Smooth muscle cell (in vitro differentiated cells): Measurements from ENCODE around the gene MMEL1. TPM values are rescaled to one million over a fixed set of nuclear protein-coding genes. Genes with fewer than 3 reads are reported as not detected.

Experiments
- DNase-seq: peaks from one replicate; lab custom pipeline; 2025; ENCODE audit not compliant: unreplicated experiment; lab: John Stamatoyannopoulos, UW
- H2AFZ ChIP-seq: fragments of 200-600 bp; sonication (generic); 2 replicates; pipeline ENCODE4 v1.6.0; 2016; ENCODE audit warnings: antibody characterized with exemption, low read depth, mild to moderate bottlenecking
- H3F3A ChIP-seq: fragments of 200-600 bp; sonication (generic); 2 replicates; pipeline ENCODE4 v1.6.0; 2017; ENCODE audit warnings: antibody characterized with exemption, low read depth
- H3K27ac ChIP-seq: fragments of 200-600 bp; sonication (generic); 2 replicates; pipeline ENCODE4 v1.5.1; 2016; ENCODE audit warnings: low read depth, mild to moderate bottlenecking
- H3K27me3 ChIP-seq: fragments of 200-600 bp; sonication (generic); 2 replicates; pipeline ENCODE4 v1.6.1; 2016; ENCODE audit warnings: low read depth, mild to moderate bottlenecking
- H3K36me3 ChIP-seq: fragments of 200-600 bp; sonication (generic); 2 replicates; pipeline ENCODE4 v1.5.1; 2016; ENCODE audit warnings: low read depth
- H3K4me1 ChIP-seq: fragments of 200-600 bp; sonication (generic); 2 replicates; pipeline ENCODE4 v1.5.1; 2016; ENCODE audit warnings: low read depth
- H3K4me2 ChIP-seq: fragments of 200-600 bp; sonication (generic); 2 replicates; pipeline ENCODE4 v1.6.0; 2016; ENCODE audit warnings: mild to moderate bottlenecking
- H3K4me3 ChIP-seq: fragments of 200-600 bp; sonication (generic); 2 replicates; pipeline ENCODE4 v1.5.1; 2016; ENCODE audit warnings: mild to moderate bottlenecking
- H3K79me2 ChIP-seq: fragments of 200-600 bp; sonication (generic); 2 replicates; pipeline ENCODE4 v1.6.0; 2016; ENCODE audit warnings: low read depth, mild to moderate bottlenecking
- H3K9ac ChIP-seq: fragments of 200-600 bp; sonication (generic); 2 replicates; pipeline ENCODE4 v1.6.0; 2016; ENCODE audit warnings: low read depth
- H3K9me3 ChIP-seq: fragments of 200-600 bp; sonication (generic); replicated peaks from 2 replicates; pipeline ENCODE4 v1.5.1; 2016; ENCODE audit warnings: low read depth
- H4K20me1 ChIP-seq: fragments of 200-600 bp; sonication (generic); 2 replicates; pipeline ENCODE4 v1.6.0; 2016; ENCODE audit warnings: low read depth
- CTCF ChIP-seq: fragments of 200-600 bp; sonication (generic); IDR thresholded peaks from 2 replicates; pipeline ENCODE4 v1.5.1; 2017; ENCODE audit warnings: borderline replicate concordance, mild to moderate bottlenecking, antibody characterized with exemption; ENCODE audit not compliant: insufficient read depth, poor library complexity, severe bottlenecking
- WGBS: methylation state at CpG from one replicate; pipeline ENCODE4 v1.1.7; 2016; ENCODE audit warnings: low lambda C conversion rate; 5-methylcytosine and 5-hydroxymethylcytosine counted together
- polyA plus RNA-seq: library from polyadenylated mRNA; unstranded; fragments of >200 nt; fragmentation: Nextera tagmentation; extraction: Ambion mirVana; gene quantifications from 2 replicates; pipeline ENCODE4 v1.2.1, GENCODE V29; 2016
- total RNA-seq: library from RNA; depleted of rRNA; stranded (reverse); fragments of >200 nt; gene quantifications from 2 replicates; pipeline ENCODE4 v1.2.3, GENCODE V29; 2014

Gene MMEL1
- total and polyA plus RNA-seq, 2 experiments from 2014 or later = 3.4 TPM; not detected in 1

- peak overlapping the region; percentile 85 for H3K4me3 ChIP-seq
- TF ChIP-seq CTCF = no peak
Measured at GRCh38 chr1:2642560-2643413, 10.0 kb upstream of the MMEL1 start.

GRCh38 chr1:2642131-2642559 is 9.3 kb upstream of the MMEL1 start:
- 50% methylated on average over 11 of the region's 11 CpGs for WGBS
- Histone ChIP-seq H3K4me1 (peaks cover 8% of the 10 kb centered on the region), H3K9ac (peak overlapping the region; percentile 68), H2AFZ (peak overlapping the region; percentile 97), H3K36me3 (no peaks in the 10 kb centered on the region), H3K4me2 (peak overlapping the region; percentile 100), H3K27me3 (no peaks in the 10 kb centered on the region), H3F3A (no peaks in the 10 kb centered on the region), H3K79me2 (no peaks in the 10 kb centered on the region), H3K9me3 (no peaks in the 10 kb centered on the region), H3K27ac (no peak overlapping the region), H4K20me1 (no peaks in the 10 kb centered on the region), H3K4me3 (peak overlapping the region; percentile 85)
- DNase-seq = no peak
- no peak for TF ChIP-seq CTCF

More at GRCh38 chr1:2642560-2643413, 10.0 kb upstream of the MMEL1 start:
- no peaks in the 10 kb centered on the region for H3K36me3 ChIP-seq
- DNase-seq = peak; percentile 72
- no peaks in the 10 kb centered on the region for H4K20me1 ChIP-seq
- H2AFZ ChIP-seq = peak overlapping the region; percentile 97
- peak overlapping the region; percentile 68 for H3K9ac ChIP-seq
- peaks cover 8% of the 10 kb centered on the region for H3K4me1 ChIP-seq
- no peaks in the 10 kb centered on the region for H3K79me2 ChIP-seq
- no peaks in the 10 kb centered on the region for H3K27me3 ChIP-seq
- under 1% methylated on average over 67 of the region's 84 CpGs for whole genome bisulfite sequencing
- H3K9me3 ChIP-seq = no peaks in the 10 kb centered on the region
- no peaks in the 10 kb centered on the region for H3F3A ChIP-seq
- peak overlapping the region; percentile 100 for H3K4me2 ChIP-seq
- no peak overlapping the region for H3K27ac ChIP-seq

GRCh38 chr1:2641381-2642130 is 8.7 kb upstream of the MMEL1 start:
- DNase-seq = no peak
- H3K4me1 ChIP-seq = peaks cover 8% of the 10 kb centered on the region
- no peaks in the 10 kb centered on the region for H3K9me3 ChIP-seq
- peak overlapping the region; percentile 85 for H3K4me3 ChIP-seq
- no peak overlapping the region for H3K27ac ChIP-seq
- TF ChIP-seq CTCF = no peak
- H3K36me3 ChIP-seq = no peaks in the 10 kb centered on the region
- no peaks in the 10 kb centered on the region for H4K20me1 ChIP-seq
- H3K27me3 ChIP-seq = no peaks in the 10 kb centered on the region
- 95% methylated on average over 34 of the region's 34 CpGs for WGBS
- H3K9ac ChIP-seq = peak overlapping the region; percentile 68
- H2AFZ ChIP-seq = no peak overlapping the region
- no peaks in the 10 kb centered on the region for H3F3A ChIP-seq
- peak overlapping the region; percentile 100 for H3K4me2 ChIP-seq
- H3K79me2 ChIP-seq = no peaks in the 10 kb centered on the region
